ENCODE results near the gene GALNT15.

DNA sequence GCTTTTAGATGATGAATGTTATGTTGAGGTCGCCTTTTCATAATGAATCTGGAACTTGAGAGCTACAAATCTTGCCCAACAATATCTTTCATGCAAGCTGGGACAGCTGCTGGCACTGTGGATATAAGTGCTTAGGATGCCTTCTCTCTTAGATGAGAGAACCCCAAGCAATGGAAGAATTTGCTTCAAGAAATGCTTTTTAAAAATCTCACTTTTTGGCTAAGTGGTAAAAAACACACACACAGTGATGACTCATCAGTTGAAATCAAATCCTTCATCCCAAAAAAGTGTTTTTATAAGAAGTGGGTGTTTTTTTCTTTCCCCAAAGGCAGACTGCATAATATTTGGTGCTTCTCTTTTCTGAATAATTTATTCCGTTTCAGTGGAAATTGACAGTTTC is 38.4 kb upstream of the GALNT15 start:
- no peak for TF ChIP-seq POLR2A (IDR thresholded peaks at IDR 0.05; ENCODE audit: low read depth, low read length)
- TF ChIP-seq CTCF (IDR thresholded peaks at IDR 0.05; ENCODE audit: extremely low read depth in 1 of 2, insufficient read depth in 1 of 2, low read depth in 1 of 2, low read length in 2 of 2), result no peak
- no peak for TF ChIP-seq POLR2AphosphoS5 (IDR thresholded peaks at IDR 0.05; ENCODE audit: insufficient read depth, low read depth, low read length)
- TF ChIP-seq EZH2 (IDR thresholded peaks at IDR 0.05; ENCODE audit: borderline replicate concordance, low read depth, low read length, severe bottlenecking), result no peak
